Measurements from ENCODE around the gene PHKB.
"Not testable (repeated sequence)": the region's sequence is repeated elsewhere in the genome, so short reads cannot be mapped to it uniquely, and the experiment has no call there.

The PHKB gene

GRCh38 chr16:47470810-47471209, 9.7 kb downstream of the PHKB start:
- DNase-seq = no peak

- DNase-seq = not testable (repeated sequence)
Observed at GRCh38 chr16:47473004-47473403, 11.9 kb downstream of the PHKB start.

- no peak for DNase-seq
Observed at GRCh38 chr16:47473792-47474191, 12.7 kb downstream of the PHKB start.

GRCh38 chr16:47475786-47476185, 14.7 kb downstream of the PHKB start:
- DNase-seq = no peak

- no peak for DNase-seq
Observed at GRCh38 chr16:47476654-47477345, 15.7 kb downstream of the PHKB start.

DNA sequence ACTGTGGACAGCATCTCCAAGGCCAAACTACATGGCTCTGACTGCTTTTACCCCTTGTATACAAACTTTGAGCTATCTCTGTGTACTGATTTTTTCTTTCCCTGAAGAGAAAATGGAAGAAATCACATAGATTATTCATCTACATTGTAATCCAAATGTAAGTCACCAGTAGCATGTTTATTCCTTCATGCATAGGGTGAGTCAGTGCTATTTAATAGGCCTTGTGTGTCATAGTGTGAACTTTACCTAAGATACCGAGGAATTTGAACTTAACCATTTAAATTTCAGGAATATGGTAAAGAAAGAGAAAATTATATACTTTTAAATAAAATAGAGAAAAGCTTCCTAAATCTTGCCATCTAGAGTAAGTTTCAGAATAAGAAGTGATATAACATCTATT, 16.5 kb downstream of the PHKB start:
- no peak for DNase-seq

- DNase-seq = no peak
Observed at GRCh38 chr16:47480410-47480809, 19.3 kb downstream of the PHKB start.

- no peak for DNase-seq
Observed at GRCh38 chr16:47481698-47482374, 20.7 kb downstream of the PHKB start.

DNA sequence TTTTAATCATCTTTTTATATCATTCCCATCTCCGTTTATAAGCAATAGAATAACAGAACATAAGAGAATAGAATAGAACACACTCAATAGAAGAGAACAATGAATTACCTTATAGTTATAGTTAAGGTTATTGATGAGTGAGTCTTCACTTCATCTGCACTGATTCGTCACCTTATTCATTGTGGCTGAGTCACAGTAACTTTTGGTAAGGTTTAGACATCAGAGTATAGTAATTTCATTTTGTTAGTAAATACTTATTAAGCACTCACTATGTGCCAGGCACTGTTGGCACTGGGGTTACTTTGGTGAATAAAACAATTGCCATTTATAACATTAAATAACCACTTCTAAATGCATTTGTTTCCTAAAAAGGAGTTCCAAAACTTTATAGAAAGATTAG, 22.5 kb downstream of the PHKB start:
- DNase-seq = no peak

GRCh38 chr16:47486856-47487255, 25.7 kb downstream of the PHKB start:
- no peak for DNase-seq

GRCh38 chr16:47488051-47488450, 26.9 kb downstream of the PHKB start:
- no peak for DNase-seq

DNA sequence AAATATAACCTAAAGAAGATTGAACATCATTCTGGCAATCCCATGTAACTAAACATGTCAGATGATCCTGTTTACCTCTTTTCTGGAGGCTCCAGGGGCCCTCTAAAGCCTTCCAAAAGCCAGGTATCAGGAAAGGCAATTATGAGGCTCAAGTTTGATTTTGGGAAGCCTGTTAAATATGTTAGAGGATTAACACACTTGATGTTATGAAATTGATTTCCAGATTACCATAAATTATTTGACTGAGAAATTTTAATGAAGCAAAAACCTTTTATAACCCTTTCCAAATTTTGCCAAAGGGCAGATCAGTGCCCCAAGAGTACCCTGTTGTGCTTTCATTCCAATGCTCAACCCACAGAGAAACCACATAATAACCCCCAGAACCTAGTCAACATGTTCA, 29.3 kb downstream of the PHKB start:
- no peak for DNase-seq

DNA sequence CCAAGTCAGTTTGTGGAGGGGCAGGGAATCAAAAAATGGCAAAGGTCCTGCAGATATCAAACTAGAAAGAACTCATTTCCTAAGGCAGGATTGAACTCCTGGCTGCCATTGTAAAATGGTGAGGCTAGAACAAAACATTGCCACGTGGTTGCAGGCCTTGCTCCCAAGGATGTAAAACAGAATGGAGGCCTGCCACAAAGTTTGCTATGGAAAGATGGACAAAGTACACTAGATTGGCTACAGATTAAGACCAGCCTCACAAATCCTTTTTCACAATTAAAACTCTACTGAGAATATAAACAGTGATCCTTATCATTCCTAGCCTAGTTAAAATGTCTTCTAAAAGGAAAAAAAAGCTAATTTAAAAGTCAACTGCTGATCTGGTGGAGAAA, 30.9 kb downstream of the PHKB start:
- no peak for DNase-seq

DNA sequence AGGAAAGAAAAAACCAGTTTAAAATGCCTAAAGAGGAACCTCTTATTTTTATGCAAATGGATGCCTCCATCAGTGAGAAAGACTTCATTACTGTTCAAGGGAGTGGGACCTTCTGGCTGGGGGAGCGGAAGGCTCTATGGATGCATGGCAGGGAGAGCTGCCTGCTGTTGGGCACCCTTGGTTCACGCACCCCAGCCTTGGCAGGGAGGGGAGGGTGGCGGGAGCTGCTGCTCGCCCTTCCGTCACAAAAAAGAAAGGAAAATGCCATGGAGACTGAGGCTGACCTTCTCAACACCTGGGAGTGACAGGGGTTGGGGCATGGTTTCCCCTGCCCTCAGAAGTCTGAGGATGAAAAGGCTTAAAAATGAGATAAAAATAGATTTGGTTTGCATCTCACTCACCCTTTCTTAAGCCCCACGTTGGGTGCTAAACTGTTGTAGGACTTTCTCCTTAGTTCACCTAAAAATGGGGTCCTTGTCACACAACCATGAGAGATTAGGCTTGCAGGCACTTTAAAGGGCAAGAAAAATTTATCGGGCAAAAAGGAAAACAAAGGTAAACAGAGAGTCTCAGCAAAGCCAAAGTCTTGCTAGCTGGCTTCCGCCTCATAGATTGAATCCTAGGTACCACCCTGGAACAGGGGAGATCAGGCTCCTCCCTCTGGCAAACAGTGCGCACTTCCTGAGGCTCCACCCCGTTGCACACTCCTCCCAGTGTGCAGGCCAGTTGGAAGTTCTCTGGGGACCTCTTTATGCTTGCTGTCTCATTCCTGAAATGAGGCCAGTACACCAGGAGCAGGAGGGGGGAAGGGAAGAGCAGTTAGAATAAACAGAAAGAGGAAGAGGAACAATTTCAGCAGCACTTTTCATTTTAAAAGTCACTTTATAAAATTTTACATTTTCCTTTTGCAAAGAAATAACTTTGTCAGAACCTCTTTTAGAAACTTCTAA, 31.6 kb downstream of the PHKB start:
- peak; percentile 3 for DNase-seq

DNA sequence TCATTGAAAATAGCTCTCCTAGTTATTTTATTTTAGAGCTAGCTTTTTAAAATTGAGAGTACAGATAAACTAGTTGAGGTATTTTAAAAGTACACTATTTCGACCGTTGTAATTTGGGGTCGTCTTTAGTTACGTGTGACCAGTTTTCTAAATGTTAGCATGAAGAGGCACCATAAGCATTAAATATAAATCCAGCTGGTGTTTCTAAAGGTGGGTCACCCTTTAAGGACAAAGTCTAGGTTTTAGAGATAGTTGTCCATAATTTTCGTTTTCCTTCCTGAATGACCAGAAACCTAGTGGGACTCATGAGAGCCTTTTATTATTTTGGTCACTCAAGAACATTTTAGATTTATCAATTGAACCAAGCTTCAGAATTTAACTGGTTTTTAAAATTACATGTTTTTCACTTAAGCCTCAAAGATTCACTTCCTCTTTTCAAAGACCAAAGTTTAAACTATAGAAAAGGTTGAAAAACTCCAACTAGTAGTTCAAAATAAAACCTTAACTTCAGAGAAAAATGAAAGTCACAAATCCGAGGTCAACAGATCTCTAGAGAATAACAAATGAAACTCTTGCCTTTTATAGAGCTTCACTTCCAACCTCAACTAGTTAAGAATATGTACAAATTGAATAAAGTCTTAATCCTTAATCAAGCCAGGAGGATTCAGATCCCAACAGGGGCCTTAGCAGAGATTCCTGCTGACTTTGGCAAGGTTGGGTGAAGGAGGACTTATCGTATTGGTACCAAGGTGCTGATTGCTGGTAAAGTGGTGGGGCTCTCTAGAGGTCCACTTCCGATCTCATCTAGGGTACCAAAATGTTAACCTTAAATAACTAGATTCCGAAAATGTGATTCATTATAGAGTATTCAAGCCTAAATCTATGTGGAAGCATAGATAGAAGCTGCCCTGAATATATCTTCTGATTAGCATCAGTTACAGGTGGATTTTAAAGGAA, 32.5 kb downstream of the PHKB start:
- no peak for DNase-seq

DNA sequence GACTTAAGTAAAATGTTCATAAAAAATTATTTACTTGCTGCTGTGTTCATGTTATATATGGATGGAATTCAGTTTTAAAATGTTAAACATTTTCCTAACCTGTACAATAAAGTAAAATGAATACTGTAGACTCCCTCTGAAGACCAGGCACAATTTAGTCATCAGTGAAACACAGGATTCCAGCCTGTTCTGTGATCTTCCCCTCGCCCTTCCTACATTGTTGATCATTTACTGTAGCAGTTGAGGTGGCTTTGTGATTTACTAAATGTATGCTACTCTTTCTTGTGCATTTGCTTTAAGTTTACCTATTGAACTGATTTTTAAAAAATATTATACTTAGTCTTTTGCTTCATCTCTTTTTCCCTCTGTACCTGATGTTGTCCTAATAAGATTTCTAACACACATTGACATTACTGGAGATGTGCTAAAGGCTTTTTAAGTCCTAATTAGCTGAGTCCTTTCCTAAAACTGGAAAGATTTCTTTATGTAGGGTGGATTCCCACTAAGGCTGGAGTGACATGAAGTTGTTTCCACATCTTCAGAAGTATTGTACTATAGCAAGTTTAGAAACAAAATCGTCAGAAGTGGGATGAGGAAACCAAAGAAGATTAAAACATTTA, 38.1 kb downstream of the PHKB start:
- DNase-seq = no peak

GRCh38 chr16:47499700-47500264, 38.7 kb downstream of the PHKB start:
- no peak for DNase-seq

DNA sequence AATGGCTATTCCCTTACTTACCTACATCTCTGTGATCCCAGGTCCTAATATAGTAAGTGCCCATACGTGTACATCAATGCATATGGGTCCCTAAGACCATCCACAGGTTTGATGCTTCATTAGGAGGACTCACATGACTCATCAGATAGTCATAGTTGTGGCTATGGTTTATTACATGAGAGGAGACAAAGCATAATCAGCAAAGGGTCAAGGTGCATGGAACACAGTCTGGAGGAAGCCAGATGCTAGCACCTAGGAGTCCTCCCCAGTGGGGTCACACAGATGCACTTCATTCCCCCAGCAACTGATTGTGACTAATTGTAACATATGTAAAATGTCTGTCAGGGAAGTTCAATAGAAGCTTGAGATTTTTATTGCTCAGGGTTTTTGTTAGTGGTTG, 42.8 kb downstream of the PHKB start:
- no peak for DNase-seq

DNA sequence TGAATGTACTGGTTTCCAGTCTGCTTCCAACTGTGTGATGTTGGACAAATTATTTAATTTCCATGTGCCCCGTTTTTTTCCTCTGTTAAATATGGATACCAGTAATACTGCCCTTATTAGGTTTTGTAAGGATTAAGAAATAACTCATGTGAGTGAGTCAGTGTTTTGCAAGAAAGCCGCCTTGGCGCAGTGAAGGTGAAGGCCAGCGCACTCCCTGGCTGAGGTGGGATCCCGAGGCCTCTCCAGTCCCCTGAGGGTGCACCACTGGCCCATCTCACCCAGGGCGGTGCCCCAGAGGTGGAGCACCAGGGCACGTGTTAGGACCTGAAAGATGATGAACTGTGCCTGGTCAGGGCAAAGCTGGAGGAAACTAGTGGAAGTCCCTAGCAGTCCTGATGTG, 43.5 kb downstream of the PHKB start:
- no peak for DNase-seq

DNA sequence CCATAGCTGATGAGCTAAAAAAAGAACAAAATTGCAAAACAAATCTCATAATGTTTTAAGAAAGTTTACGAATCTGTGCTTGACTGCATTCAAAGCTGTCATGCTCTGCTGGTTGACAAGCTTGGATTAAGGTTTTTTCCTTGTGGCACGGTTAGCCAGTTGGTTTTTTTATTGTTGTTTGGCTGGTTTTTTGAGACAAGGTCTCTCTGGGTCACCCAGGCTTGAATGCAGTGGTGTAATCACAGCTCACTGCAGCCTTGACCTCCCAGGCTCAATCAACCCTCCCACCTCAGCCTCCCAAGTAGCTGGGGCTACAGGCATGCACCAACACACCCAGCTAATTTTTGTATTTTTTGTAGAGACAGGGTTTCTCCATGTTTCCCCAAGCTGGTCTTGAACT, 45.7 kb downstream of the PHKB start:
- no peak for DNase-seq

DNA sequence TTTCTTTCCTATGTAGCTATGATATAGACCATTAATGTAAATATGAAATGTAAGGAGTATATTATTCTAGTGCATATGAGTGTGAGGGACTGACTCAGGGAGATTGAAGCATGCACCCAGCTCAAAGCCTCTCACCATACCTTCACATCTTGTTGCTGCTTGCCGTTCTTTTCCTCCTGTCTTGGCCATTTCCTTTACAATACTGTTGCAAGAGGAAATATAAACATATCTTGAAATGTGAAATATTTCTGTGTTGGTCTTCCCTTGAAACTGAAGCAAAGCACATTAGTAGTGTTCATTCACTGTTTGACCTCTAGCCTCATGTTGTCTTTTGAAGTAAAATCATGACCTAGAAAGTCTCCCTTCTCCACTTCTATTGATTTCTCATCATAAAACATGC, 46.6 kb downstream of the PHKB start:
- DNase-seq = no peak

DNA sequence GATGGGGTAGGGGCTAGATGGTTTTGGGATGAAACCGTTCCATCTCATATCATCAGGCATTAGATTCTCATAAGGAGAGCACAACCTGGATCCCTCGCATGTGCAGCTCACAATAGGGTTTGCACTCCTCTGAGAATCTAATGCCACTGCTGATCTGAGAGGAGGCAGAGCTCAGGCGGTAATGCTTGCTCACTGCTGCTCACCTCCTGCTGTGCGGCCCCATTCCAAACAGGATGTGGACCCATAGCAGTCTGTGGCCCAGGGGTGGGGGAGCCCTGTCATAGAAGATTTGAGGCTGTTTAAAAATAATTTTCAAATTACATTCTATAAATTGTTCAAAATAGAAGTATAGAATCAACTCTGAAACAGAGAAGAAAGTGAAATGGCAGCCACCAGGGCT, 50.8 kb downstream of the PHKB start:
- DNase-seq = no peak

All from CD4-positive, alpha-beta T cell treated with Interleukin-17A for 1 hour (primary cell).